GM18873 (cell line): ENCODE measurements around the gene CRK.
"Not testable (repeated sequence)": the region's sequence is repeated elsewhere in the genome, so short reads cannot be mapped to it uniquely, and the experiment has no call there.

Source experiments
- ATAC-seq: cut with Tn5 transposase; IDR thresholded peaks from one replicate; pipeline ENCODE4 v1.9.1; 2021; ENCODE audit warnings: mild to moderate bottlenecking, moderate library complexity, moderate number of reproducible peaks; ENCODE audit not compliant: unreplicated experiment, low FRiP score

CRK gene

DNA sequence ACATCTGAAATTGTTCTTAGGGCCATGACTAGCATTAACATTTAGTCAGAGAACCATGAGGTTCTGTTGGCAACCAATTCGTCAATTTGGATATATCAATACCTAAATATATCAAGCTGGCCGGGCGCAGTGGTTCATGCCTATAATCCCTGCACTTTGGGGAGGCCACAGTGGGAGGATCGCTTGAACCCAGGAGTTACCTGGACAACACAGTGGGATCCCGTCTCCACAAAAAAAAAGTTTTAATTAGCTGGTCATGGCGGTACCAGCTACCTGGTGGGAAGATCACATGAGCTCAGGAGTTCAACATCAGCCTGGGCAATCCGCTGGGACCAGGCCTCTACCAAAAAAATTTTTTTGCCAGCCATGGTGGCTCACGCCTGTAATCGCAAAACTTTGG lies 64.5 kb downstream of the CRK start:
- no peak for ATAC-seq

DNA sequence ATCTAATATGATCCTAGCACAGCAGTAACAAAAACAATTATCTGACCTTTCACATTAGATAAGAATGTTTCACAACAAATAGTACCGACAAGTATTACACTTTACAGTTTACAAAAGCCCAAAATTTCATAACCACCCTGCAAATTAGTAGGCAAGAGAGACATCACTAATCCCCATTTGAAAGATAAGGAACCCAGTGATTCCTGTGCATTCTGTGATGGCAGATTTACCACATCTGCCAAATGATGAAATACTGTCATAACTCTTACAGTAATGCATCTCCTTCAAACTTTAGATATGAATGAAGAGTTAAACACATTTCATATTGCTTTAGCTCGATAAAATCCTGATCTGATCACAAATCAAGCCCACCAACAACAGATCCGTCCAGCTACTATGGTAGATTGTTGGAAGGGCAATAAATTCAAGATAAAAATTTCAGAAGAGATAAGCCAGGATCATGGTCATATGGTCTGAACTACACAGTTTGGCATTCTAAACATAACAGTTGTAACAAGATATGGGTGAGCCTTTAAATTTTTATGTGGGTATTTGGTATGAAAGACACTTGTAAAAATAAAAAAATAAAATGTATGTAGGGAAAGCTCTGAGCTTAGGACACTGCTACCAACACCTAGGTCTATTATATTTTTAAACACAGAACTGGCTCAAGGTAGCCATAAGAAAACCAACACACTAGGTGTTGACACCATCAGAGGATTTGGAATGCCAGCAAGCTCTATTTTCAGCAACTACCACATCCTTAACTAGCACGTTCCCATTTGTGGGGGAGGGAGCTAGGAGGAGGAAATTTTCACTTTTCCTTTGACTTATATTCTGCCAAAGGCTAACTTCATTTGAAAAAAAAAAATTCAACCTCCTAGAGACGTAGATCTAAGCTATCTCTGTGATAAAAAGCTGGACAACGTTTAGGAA lies 65.3 kb downstream of the CRK start:
- no peak for ATAC-seq

DNA sequence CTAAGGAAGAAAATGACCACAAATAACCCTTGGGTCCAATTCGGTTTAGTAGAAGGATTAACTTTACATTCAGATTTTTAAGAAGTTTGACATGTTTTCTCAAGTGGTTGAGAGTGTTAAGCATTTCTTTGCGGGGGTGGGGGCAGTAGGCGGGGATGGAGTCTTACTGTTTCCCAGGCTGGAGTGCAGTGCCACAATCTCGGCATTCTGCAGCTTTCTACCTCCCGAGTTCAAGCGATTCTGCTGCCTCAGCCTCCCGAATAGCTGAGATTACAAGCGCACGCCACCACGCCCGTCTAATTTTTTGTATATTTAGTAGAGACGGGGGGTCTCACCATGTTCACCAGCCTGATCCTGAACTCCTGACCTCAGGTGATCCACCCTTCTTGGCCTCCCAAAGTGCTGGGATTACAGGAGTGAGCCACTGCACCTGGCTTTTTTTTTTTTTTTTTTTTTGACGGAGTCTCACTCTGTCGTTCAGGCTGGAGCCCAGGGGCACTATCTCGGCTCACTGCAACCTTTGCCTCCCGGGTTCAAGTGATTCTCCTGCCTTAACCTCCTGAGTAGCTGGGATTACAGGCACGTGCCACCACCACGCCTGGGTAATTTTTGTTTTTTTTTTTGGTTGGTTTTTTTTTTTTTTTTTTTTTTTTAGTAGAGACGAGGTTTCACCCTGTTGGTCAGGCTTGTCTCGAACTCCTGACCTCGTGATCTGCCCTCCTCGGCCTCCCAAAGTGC lies 68.4 kb downstream of the CRK start:
- not testable (repeated sequence) for ATAC-seq

DNA sequence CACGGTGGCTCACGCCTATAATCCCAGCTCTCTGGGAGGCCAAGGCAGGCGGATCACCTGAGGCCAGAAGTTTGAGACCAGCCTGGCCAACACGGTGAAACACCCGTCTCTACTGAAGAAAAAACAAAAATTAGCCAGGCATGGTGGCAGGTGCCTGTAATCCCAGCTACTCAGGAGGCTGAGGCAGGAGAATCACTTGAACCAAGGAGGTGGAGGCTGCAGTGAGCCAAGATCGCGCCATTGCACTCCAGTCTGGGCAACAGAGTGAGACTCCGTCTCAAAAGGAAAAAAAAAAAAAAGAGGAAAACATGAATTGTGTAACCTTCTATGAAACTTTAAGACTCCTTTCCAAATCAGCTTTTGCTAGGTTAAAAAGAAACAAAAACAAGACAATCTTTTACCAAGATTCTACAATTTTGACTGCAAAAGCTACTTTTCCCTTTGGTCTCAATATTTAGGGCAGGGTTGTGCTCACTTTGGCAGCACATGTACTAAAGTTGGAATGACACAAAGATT lies 69.3 kb downstream of the CRK start:
- ATAC-seq, result not testable (repeated sequence)

DNA sequence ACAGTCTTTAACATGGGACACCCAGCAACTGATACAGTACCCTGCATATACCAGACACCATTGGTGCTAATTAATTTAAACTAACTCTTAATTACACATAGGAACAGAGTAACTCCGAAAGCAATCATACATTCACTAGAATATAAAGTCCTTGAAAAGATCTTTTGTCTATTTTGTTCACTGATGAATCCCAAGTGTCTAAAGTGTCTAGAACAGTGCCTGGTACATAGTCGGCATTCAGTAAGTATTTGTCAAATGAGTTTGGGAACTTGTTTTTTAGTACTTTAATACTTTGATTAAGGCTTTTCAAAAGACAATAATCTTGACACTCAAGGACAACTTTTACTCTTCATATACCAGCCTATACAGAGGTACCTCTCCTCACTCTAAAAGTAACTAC lies 69.8 kb downstream of the CRK start:
- ATAC-seq, result no peak

DNA sequence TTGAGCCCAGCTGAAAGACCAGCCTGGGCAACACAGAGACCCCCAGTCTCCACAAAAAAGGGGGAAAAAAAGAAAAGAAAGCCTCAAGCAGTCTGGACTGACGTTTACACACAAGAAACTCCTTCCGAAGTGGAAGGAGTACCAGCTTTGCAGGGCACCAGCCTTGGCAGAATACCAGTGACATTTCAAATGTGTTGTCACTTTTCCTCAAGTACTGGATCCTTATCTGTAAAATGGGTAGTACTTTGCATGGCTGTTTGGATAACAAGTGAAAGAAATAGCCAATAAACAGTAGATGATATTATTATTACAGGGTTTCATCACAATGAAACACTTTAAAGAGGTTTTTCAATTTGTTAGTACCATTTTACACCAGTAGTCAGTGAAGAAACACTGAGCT lies 70.2 kb downstream of the CRK start:
- no peak for ATAC-seq

DNA sequence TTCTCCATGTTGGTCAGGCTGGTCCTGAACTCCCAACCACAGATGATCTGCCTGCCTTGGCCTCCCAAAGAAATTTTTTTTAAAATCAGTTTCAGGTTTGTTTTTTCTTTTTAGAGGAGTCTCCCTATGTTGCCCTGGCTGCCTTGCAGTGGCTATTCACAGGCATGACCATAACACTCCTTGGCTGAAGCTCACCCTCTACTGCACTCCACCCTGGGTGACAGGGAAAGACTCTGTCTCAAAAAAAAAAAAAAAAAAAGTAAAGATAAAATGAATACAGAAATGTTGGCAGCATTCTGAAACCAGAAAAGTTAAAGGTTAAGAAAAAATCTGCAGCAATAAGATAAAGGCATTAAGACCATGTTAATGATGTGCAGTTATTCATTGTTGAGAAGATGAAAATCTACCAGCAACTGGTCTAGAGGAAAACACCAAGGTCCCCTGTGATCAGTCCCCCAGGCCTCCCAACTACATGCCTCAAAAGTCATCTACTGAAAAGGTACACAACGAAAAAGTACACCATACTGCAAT lies 71.1 kb downstream of the CRK start:
- no peak for ATAC-seq

DNA sequence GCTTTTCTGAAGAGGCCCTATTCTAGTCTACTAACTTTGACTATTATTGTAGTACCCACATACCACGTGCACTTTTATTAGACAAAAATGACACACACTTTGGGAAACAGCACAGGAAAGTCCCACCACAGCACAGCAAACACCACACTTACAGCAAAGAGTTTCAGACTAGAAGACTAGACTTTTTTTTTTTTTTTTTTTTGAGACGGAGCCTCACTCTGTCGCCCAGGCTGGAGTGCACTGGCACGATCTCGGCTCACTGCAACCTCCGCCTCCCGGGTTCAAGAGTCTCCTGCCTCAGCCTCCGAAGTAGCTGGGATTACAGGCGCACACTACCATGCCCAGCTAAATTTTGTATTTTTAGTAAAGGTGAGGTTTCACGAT lies 76.1 kb downstream of the CRK start:
- no peak for ATAC-seq

DNA sequence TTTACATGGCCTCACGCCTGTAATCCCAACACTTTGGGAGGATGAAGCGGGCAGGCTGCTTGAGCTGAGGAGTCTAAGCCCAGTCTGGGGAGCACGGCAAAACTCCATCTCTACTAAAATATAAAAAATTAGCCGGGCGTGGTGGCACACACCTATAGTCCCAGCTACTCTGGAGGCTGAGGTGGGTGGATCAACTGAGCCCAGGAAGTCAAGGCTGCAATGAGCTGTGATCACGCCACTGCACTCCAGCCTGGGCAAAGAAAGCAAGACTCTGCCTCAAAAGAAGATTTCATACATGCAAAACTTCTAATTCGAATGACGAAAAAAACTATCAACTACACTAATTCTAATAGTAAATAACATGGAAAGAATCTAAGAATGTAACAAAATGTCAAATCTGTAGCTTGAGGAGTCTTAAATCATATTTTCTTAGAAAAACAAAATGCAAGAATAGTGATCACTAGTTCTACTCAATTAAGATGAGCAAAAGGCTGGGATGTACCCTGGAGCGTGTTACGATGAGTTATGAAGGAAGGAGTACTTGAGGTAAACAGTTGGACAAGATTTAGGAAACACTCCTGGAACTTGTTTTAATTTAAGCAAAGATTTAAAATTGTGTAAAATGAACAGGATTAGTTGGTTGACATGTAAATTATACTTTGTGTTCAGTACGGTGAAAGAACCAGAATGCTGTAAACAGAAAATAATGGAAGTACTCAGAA lies 76.7 kb downstream of the CRK start:
- no peak for ATAC-seq

DNA sequence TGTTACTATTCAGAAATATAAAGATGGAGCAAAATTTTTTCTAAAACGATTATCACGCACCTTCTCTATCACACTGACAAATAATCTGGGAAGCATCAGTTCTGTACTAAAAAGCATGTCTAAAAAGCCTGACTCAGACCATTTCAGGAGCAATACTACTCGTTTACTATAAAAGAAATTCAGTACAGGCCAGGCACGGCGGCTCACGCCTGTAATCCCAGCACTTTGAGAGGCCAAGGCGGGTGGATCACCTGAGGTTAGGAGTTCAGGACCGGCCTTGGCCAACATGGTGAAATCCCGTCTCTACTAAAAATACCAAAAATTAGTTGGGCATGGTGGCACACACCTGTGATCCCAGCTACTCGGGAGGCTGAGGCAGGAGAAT lies 77.6 kb downstream of the CRK start:
- ATAC-seq, result not testable (repeated sequence)

DNA sequence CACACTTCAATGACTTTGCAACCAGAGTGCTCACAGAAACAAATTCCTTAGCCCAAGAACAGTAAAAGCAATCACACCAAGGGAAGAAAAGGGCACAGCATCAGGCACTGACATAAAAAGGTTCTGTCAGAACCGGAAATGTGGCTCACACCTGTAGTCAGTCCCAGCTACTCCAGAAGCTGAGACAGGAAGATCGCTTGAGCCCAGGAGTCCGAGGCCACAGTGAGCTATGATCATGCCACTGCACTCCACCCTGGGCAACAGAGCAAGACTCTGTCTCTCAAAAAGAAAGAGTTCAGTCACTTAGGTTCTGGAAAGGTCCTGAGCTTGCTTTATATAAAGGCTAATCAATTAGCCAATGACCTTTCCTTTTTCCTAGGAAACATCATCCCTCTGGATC lies 78.7 kb downstream of the CRK start:
- no peak for ATAC-seq

DNA sequence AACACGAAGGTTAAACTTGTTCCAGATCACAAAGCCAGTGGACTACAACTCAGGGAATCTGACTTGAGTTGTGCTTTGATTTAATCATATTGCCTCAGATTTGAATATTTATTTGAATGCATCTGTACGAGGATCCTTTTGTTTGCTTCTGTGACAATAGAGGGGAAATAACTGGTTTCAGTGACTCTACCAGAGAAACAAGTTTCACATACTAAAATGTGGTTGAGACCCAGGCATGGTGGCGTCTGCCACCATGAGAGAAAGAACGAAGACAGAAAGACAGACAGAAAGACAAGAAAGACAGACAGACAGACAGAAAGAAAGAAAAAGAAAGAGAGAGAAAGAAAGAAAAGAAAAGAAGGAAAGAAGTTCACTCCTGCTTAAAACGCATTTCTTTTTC lies 80.0 kb downstream of the CRK start:
- no peak for ATAC-seq

DNA sequence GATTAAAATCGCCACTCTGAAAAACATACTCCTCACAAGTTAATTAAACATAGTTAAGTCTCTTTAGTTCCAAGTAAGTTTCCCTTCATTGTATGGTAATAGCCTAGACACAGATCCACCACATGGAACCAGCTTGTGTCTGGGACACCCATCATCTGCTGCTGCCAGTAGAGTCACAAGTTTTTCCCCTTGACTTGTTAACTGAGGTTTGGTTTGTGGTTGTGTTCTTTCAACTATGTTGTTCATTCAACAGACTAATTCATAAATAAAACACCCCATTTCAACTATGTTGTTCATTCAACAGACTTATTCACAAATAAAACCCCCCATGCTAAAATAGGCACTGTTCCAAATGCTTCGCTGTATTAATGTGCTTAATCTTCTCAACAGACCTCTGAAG lies 80.4 kb downstream of the CRK start:
- no peak for ATAC-seq

DNA sequence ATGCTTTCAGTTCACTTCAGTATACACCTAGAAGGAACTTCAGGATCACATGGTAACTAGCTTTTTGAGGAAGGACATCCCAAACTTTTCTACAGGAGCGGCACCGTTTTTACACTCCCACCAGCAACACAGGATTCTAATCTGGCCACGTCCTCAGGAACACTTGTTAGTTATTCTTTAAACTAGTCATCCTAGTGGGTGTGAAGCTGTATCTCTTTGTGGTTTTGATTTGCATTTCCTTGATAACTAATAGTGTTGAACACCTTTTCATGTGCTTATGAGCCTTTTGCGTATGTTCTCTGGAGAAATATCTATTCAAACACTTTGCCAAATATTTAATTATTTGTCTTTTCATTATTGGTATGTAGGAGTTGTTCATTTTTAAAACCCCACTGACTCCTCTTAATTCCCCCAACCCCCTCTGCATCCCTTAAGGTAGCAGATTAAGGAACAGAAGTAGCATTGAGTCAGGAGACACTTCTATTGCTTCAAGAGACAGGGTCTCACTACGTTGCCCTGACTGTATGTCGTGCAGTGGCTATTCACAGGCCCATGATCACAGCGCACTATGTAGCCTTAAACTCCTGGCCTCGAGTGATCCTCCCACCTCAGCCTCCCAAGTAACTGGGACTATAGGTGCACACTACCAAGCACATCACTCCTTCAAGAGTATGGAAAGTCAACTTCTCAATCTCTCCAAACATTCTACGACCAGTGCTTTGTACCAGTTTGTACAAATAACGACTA lies 81.4 kb downstream of the CRK start:
- ATAC-seq, result no peak

DNA sequence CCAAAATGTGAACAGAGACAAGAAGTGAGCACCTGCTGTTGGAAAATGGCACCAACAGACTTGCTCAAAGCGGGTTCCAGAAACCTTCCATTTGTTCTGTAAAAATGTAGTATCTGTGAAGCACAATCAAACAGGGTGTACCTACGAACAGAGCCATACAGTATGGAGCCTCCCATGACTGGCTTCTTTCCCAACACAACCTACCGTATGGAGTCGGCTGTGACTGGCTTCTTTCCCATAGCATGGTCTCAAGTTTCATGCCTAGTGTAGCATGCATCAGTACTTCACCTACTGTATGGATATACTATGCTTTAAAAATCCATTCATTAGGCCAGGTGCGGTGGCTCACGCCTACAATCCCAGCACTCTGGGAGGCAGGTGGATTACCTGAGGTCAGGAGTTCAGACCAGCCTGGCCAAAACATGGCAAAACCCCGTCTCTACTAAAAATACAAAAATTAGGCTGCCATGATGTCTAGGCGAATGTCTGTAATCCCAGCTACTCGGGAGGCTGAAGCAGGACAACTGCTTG lies 82.3 kb downstream of the CRK start:
- no peak for ATAC-seq

DNA sequence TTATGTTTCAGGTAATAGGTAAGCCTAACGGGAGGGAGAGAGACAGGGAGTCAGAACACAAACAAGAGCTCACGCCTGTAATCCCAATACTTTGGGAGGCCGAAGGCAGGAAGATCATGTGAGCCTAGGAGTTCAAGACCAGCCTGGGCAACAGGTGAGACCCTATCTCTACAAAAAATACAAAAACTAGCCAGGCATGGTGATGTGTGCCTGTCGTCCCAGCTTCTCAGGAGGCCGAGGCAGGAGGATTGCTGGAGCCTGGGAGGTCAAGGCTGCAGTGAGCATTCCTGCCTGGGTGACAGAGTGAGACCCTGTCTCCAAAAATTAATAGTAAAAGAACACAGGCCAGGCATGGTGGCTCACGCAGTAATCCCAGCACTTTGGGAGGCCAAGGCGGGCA lies 83.4 kb downstream of the CRK start:
- no peak for ATAC-seq

DNA sequence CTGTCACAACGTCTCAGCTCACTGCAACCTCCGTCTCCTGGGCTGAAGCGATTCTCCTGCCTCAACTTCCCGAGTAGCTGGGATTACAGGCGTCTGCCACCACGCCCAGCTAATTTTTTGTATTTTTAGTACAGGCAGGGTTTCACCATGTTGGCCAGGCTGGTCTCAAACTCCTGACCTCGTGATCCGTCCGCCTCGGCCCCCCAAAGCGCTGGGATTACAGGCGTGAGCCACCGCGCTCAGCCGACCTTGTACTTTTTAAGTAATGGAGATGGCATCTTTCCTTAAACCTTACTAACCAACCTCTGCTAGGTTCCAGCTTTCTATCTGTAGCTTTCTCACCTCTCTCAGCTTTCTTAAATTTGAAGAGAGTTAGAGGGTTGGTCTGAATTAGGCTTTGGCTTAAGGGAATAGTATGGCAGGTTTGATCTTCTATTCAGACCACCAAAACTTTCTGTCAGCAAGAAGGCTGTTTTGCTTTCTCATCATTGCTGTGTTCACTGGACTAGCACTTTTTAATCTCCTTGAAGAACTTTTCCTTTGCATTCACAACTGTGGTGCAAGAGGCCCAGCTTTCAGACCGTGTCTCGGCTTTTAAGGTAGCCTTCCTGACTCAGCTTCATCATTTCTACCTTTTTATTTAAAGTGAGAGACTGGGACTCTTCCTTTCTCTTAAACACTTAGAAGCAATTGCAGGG lies 84.0 kb downstream of the CRK start:
- ATAC-seq, result no peak
